Activated CD4-positive, alpha-beta memory T cell treated with anti-CD3 and anti-CD28 coated beads, Interleukin-2, amount 10 ng/mL, durations not matched to agents 7 days and 5 days (primary cell): ENCODE data around the gene LRRC4C. TPM values are rescaled to one million over a fixed set of nuclear protein-coding genes. Genes with fewer than 3 reads are reported as not detected.

Source experiments
- CTCF ChIA-PET: fragments of 350-600 bp; sonication (Branson Sonifier 250); formaldehyde crosslinking; loops from one replicate; lab custom pipeline; 2021; ENCODE audit warnings: antibody characterized with exemption, inconsistent platforms; lab: Charles Lee
- POLR2A ChIA-PET: fragments of 350-600 bp; sonication (Branson Sonifier 250); formaldehyde crosslinking; loops from one replicate; lab custom pipeline; 2021; ENCODE audit warnings: antibody characterized with exemption; lab: Charles Lee
- DNase-seq: peaks from one replicate; pipeline ENCODE4 v3.0.0-alpha.2; 2020
- H3K27ac Mint-ChIP-seq: one replicate; pipeline ENCODE4 v1.8.0; 2021; ENCODE audit warnings: mild to moderate bottlenecking, mixed read lengths
- H3K27me3 Mint-ChIP-seq: one replicate; pipeline ENCODE4 v1.8.0; 2021; ENCODE audit warnings: mixed read lengths
- H3K36me3 Mint-ChIP-seq: one replicate; pipeline ENCODE4 v1.8.0; 2021; ENCODE audit warnings: low read depth, mixed read lengths
- H3K4me1 Mint-ChIP-seq: one replicate; pipeline ENCODE4 v1.8.0; 2021; ENCODE audit warnings: mixed read lengths
- H3K4me3 Mint-ChIP-seq: one replicate; pipeline ENCODE4 v1.8.0; 2021; ENCODE audit warnings: mild to moderate bottlenecking, mixed read lengths
- H3K9me3 Mint-ChIP-seq: one replicate; pipeline ENCODE4 v1.8.0; 2021; ENCODE audit warnings: mixed read lengths
- total RNA-seq, 2 experiments: library from RNA; stranded (reverse); gene quantifications; one replicate each; pipeline ENCODE4 v1.2.3, GENCODE V29; 2021

The LRRC4C gene
- not detected for total RNA-seq

- no peak within 1 kb of the TSS for H3K27ac Mint-ChIP-seq
- ChIA-PET CTCF (interaction anchor here (1.6 to 2.0 kb wide), 2 partner anchors 1065 to 1823 kb away, joined by 8 read pairs; no protein-coding TSS in a partner anchor), POLR2A (no interaction called here)
- no peaks in the 10 kb centered on the region for H3K36me3 Mint-ChIP-seq
- H3K4me3 Mint-ChIP-seq, result no peak within 1 kb of the TSS
- H3K4me1 Mint-ChIP-seq, result no peaks in the 10 kb centered on the region
- no peaks in the 10 kb centered on the region for H3K9me3 Mint-ChIP-seq
- no peak for DNase-seq
- peaks cover 6% of the 10 kb centered on the region for H3K27me3 Mint-ChIP-seq
These were observed at the start of gene LRRC4C for GRCh38 chr11:41459465-41460401. LRRC4C (minus strand) TSS chr11:41459652.

DNA sequence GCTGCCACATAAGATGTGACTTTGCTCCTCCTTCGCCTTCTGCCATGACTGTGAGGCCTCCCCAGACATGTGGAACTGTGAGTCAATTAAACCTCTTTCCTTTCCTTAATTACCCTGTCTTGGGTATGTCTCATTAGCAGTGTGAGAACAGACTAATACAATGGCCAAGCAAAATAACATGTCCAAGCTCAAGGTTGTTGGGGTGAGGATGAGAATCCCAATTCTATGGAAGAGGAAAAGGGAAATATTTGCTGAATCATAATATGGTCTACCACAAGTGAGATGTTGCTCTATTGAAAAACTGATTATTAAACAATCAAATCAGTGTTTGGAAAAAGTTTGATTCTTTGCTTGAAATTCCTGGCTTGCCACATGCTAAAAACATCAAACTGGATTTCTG is 48.7 kb upstream of the LRRC4C start:
- peaks cover 12% of the 10 kb centered on the region for H3K9me3 Mint-ChIP-seq
- H3K4me3 Mint-ChIP-seq, result no peak overlapping the region
- POLR2A ChIA-PET, result no interaction called here
- H3K4me1 Mint-ChIP-seq, result no peaks in the 10 kb centered on the region
- no peak for DNase-seq
- H3K27ac Mint-ChIP-seq, result no peak overlapping the region
- H3K27me3 Mint-ChIP-seq, result no peaks in the 10 kb centered on the region
- H3K36me3 Mint-ChIP-seq, result no peaks in the 10 kb centered on the region
- CTCF ChIA-PET, result no interaction called here

- ChIA-PET CTCF (no interaction called here), POLR2A (no interaction called here)
- no peak for DNase-seq
- H3K36me3 Mint-ChIP-seq, result no peaks in the 10 kb centered on the region
- no peak overlapping the region for H3K27ac Mint-ChIP-seq
- no peaks in the 10 kb centered on the region for H3K27me3 Mint-ChIP-seq
- H3K4me1 Mint-ChIP-seq, result no peaks in the 10 kb centered on the region
- peaks cover 6% of the 10 kb centered on the region for H3K9me3 Mint-ChIP-seq
- no peak overlapping the region for H3K4me3 Mint-ChIP-seq
These were observed 40.0 kb upstream of the LRRC4C start for GRCh38 chr11:41499429-41499828.

DNA sequence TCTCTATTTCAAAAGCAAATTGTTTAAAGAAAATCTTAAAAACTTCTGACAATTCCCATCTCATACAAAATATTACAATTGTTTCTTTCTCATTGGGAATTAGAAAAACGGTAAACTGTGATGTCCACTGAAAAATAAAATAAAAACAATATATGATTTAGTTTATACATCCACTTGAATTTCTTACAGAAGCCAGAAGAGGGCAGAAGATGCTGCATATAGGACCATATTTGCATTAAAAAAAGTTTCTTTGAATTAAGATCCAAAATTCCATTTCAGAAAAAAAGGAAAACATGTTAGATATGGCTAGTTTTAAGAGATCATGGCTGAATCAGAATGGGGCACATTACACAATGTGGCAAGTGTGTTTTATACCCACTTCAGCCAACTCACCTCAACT is 39.3 kb upstream of the LRRC4C start:
- CTCF ChIA-PET, result no interaction called here
- POLR2A ChIA-PET, result no interaction called here
- H3K4me1 Mint-ChIP-seq, result no peaks in the 10 kb centered on the region
- no peak overlapping the region for H3K27ac Mint-ChIP-seq
- H3K27me3 Mint-ChIP-seq, result no peaks in the 10 kb centered on the region
- no peak overlapping the region for H3K4me3 Mint-ChIP-seq
- H3K36me3 Mint-ChIP-seq, result no peaks in the 10 kb centered on the region
- DNase-seq, result no peak
- H3K9me3 Mint-ChIP-seq, result peaks cover 3% of the 10 kb centered on the region

GRCh38 chr11:41497974-41498373 is 38.5 kb upstream of the LRRC4C start:
- no peaks in the 10 kb centered on the region for H3K36me3 Mint-ChIP-seq
- H3K9me3 Mint-ChIP-seq, result peaks cover 4% of the 10 kb centered on the region
- CTCF ChIA-PET, result no interaction called here
- H3K4me3 Mint-ChIP-seq, result no peak overlapping the region
- POLR2A ChIA-PET, result no interaction called here
- H3K27ac Mint-ChIP-seq, result no peak overlapping the region
- H3K27me3 Mint-ChIP-seq, result no peaks in the 10 kb centered on the region
- H3K4me1 Mint-ChIP-seq, result no peaks in the 10 kb centered on the region
- no peak for DNase-seq

DNA sequence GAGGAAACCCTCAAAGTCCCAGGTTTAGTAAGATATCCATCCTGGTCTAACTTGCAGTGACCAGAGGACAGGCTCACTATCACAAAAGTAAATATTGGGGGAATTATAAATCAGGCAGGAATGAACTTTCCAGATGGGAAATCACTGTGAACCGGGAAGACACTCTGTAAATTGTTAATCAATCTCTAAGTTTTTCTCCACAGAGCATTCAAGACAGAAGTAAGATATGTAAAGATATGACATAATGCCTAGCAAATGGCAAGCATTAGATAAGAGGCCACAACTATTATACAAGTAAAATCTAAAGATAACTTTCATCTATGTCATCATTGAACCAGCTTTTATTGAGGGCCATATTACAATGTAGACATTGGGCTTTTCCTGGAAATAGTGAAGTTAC is 35.3 kb upstream of the LRRC4C start:
- no peaks in the 10 kb centered on the region for H3K36me3 Mint-ChIP-seq
- H3K27ac Mint-ChIP-seq, result no peak overlapping the region
- peaks cover 6% of the 10 kb centered on the region for H3K9me3 Mint-ChIP-seq
- POLR2A ChIA-PET, result no interaction called here
- no peaks in the 10 kb centered on the region for H3K4me1 Mint-ChIP-seq
- DNase-seq, result no peak
- H3K27me3 Mint-ChIP-seq, result no peaks in the 10 kb centered on the region
- CTCF ChIA-PET, result no interaction called here
- H3K4me3 Mint-ChIP-seq, result no peak overlapping the region

DNA sequence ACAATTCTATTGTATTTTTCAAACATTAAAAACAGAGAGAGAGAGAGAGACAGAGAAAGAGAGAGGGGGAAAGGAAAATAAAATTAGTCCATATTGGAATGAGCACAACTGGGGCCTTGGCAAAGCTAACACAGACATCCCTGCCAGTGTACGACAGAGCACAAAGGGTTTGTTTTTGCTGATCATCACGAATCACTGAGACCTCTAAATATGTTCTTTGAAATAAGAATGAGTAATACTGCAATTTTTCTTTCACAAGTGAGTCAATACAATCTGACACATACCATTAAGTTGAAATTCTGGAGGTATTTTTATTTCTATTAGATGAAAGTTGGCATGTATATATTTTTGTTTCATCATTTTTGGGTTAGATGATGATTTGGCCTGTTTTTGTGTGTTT is 27.0 kb upstream of the LRRC4C start:
- Mint-ChIP-seq H3K9me3 (peaks cover 5% of the 10 kb centered on the region), H3K4me3 (no peak overlapping the region), H3K27ac (no peak overlapping the region), H3K27me3 (no peaks in the 10 kb centered on the region), H3K36me3 (no peaks in the 10 kb centered on the region), H3K4me1 (no peaks in the 10 kb centered on the region)
- no peak for DNase-seq
- ChIA-PET CTCF (no interaction called here), POLR2A (no interaction called here)

DNA sequence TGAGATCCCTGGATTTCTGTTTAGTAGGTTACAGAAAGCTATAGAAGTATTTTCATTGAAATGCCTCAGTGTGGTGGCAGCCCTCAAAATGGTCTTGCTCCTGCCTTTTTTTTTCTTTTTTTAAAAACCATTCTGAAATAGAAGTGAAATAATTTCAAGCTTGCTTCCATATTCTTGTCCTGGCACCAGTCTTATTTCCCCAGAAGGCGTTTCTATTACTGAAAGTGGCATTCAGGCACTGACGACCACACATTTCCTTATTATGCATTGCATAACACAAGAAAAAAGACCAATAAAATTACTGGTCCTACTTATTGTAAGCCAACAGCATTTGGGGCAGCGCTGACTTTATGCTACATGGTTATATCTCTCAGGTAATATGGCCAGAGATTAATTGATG is 24.5 kb upstream of the LRRC4C start:
- Mint-ChIP-seq H3K4me3 (no peak overlapping the region), H3K36me3 (no peaks in the 10 kb centered on the region), H3K4me1 (no peaks in the 10 kb centered on the region), H3K27me3 (no peaks in the 10 kb centered on the region), H3K9me3 (no peaks in the 10 kb centered on the region), H3K27ac (no peak overlapping the region)
- ChIA-PET POLR2A (no interaction called here), CTCF (no interaction called here)
- no peak for DNase-seq

GRCh38 chr11:41479179-41479578 is 19.7 kb upstream of the LRRC4C start:
- CTCF ChIA-PET, result no interaction called here
- POLR2A ChIA-PET, result no interaction called here
- Mint-ChIP-seq H3K4me3 (no peak overlapping the region), H3K36me3 (no peaks in the 10 kb centered on the region), H3K27me3 (no peaks in the 10 kb centered on the region), H3K27ac (no peak overlapping the region), H3K4me1 (no peaks in the 10 kb centered on the region), H3K9me3 (no peaks in the 10 kb centered on the region)
- DNase-seq, result no peak

- no peak for DNase-seq
- POLR2A ChIA-PET, result no interaction called here
- H3K9me3 Mint-ChIP-seq, result no peaks in the 10 kb centered on the region
- H3K4me1 Mint-ChIP-seq, result no peaks in the 10 kb centered on the region
- CTCF ChIA-PET, result interaction anchor here (0.6 to 2.0 kb wide), 4 partner anchors 21 to 1821 kb away, joined by 3 to 8 read pairs (median 6); no protein-coding TSS in a partner anchor
- H3K27ac Mint-ChIP-seq, result no peak overlapping the region
- peaks cover 6% of the 10 kb centered on the region for H3K27me3 Mint-ChIP-seq
- H3K4me3 Mint-ChIP-seq, result no peak overlapping the region
- H3K36me3 Mint-ChIP-seq, result no peaks in the 10 kb centered on the region
These were observed 1.7 kb upstream of the LRRC4C start for GRCh38 chr11:41461057-41461681.

DNA sequence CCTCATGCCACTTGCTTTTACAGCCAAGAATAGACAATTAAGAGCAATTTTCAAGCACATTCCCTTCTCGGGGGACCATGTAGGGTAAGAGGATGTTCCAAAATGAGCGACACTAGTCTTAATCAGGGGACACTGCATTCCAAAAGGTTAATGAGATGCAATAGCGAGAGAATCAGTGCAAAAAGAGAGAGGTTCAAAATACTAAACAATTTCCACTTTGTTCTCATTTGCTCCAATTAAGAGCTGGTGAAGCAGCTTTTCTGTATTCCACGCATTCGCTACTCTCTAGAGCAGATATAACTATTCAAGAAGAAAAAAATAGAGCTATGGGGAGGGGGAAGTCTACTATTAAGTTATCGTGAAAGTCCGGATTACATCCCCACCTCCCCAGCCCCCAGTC is 811 bp downstream of the LRRC4C start:
- POLR2A ChIA-PET, result no interaction called here
- Mint-ChIP-seq H3K36me3 (no peaks in the 10 kb centered on the region), H3K27me3 (peaks cover 6% of the 10 kb centered on the region), H3K27ac (no peak overlapping the region), H3K9me3 (no peaks in the 10 kb centered on the region), H3K4me1 (no peaks in the 10 kb centered on the region), H3K4me3 (no peak overlapping the region)
- no peak for DNase-seq
- CTCF ChIA-PET, result no interaction called here

- no peak for DNase-seq
- no peak overlapping the region for H3K4me3 Mint-ChIP-seq
- H3K36me3 Mint-ChIP-seq, result no peaks in the 10 kb centered on the region
- POLR2A ChIA-PET, result no interaction called here
- no peak overlapping the region for H3K27ac Mint-ChIP-seq
- CTCF ChIA-PET, result no interaction called here
- H3K27me3 Mint-ChIP-seq, result peaks cover 6% of the 10 kb centered on the region
- no peaks in the 10 kb centered on the region for H3K4me1 Mint-ChIP-seq
- H3K9me3 Mint-ChIP-seq, result no peaks in the 10 kb centered on the region
These were observed 1.3 kb downstream of the LRRC4C start for GRCh38 chr11:41458154-41458553.

- no peak overlapping the region for H3K4me3 Mint-ChIP-seq
- peaks cover 6% of the 10 kb centered on the region for H3K27me3 Mint-ChIP-seq
- ChIA-PET CTCF (no interaction called here), POLR2A (no interaction called here)
- no peaks in the 10 kb centered on the region for H3K9me3 Mint-ChIP-seq
- no peaks in the 10 kb centered on the region for H3K4me1 Mint-ChIP-seq
- no peaks in the 10 kb centered on the region for H3K36me3 Mint-ChIP-seq
- no peak for DNase-seq
- no peak overlapping the region for H3K27ac Mint-ChIP-seq
These were observed 2.0 kb downstream of the LRRC4C start for GRCh38 chr11:41457216-41458014.
